Gastrocnemius medialis (tissue), 4 donors: ENCODE results near the gene SPOCD1. TPM values are rescaled to one million over a fixed set of nuclear protein-coding genes. Genes with fewer than 3 reads are reported as not detected.

Source experiments
- ATAC-seq, 2 donors: fragments of 150-250 bp; one replicate each; pipeline ENCODE4 v1.9.1; 2016
- DNase-seq, 2 donors: peaks; one replicate each; pipeline ENCODE4 v3.0.0-alpha.2; 2019
- H3K27ac ChIP-seq, 4 donors: fragments of 200-600 bp; sonication (generic); 1 replicate in 1 of 4; 2 replicates in 3 of 4; pipeline ENCODE4 v1.5.1; 2016 to 2018; ENCODE audit warnings: mild to moderate bottlenecking in 2 of 4, moderate library complexity in 1 of 4
- H3K27me3 ChIP-seq, 3 donors: fragments of 200-600 bp; sonication (generic) in 2 of 3; 1 replicate in 1 of 3; 2 replicates in 2 of 3; pipeline versions ENCODE4 v1.5.1 to v1.6.0; 2016 to 2019; ENCODE audit warnings: mild to moderate bottlenecking in 1 of 3, moderate library complexity in 1 of 3
- H3K36me3 ChIP-seq, 2 donors: fragments of 200-600 bp; sonication (generic) in 1 of 2; one replicate each; pipeline ENCODE4 v1.5.1; 2017 to 2018
- H3K4me1 ChIP-seq, 2 donors: fragments of 200-600 bp; sonication (generic) in 1 of 2; one replicate each; pipeline ENCODE4 v1.5.1; 2016 to 2017; ENCODE audit warnings: mild to moderate bottlenecking in 2 of 2
- H3K4me3 ChIP-seq, 4 donors: fragments of 200-600 bp; sonication (generic) in 3 of 4; 1 replicate in 1 of 4; 2 replicates in 3 of 4; pipeline ENCODE4 v1.5.1; 2016 to 2019; ENCODE audit warnings: mild to moderate bottlenecking in 2 of 4
- H3K9me3 ChIP-seq, 3 donors: fragments of 200-600 bp; sonication (generic) in 2 of 3; 1 replicate in 1 of 3; 2 replicates in 2 of 3; pipeline ENCODE4 v1.5.1; 2016 to 2019
- POLR2A ChIP-seq, 2 donors: fragments of 450-650 bp; IDR thresholded peaks; one replicate each; pipeline ENCODE4 v1.6.1; 2017; ENCODE audit warnings: antibody characterized with exemption in 2 of 2, mild to moderate bottlenecking in 2 of 2, moderate library complexity in 2 of 2
- in situ Hi-C, 4 donors: fragments of 200-750 bp; cut with MboI; loops; one replicate each; pipeline versions ENCODE4 v1.15.0 to v1.8.0; 2017; ENCODE audit warnings: low sequenced_read_pairs in 4 of 4
- intact Hi-C: fragments of 100-400 bp; cut with DNase I; formaldehyde crosslinking; loops from one replicate; pipeline ENCODE4 v1.15.1; 2023; ENCODE audit warnings: low total_unique reads
- total RNA-seq, 4 donors: library from RNA; depleted of rRNA; stranded (reverse); fragments of >200 nt; gene quantifications; one replicate each; pipeline versions ENCODE4 v1.1.0 to v1.2.3, GENCODE V29; 2016
- TF ChIP-seq, protein P1 (sequence below), 5 experiments: fragments of 450-650 bp in 3 of 5; fragments of 200-600 bp in 2 of 5; sonication (generic) in 2 of 5; IDR thresholded peaks in 4 of 5; conservative IDR thresholded peaks in 1 of 5; 1 replicate in 4 of 5; 2 replicates in 1 of 5; pipeline ENCODE4 v1.5.1; 2016 to 2019; ENCODE audit warnings: antibody characterized with exemption in 5 of 5, mild to moderate bottlenecking in 3 of 5, moderate library complexity in 3 of 5

SPOCD1 gene
- total RNA-seq, 4 donors from 2014 or later: not detected

GRCh38 chr1:31830065-31830464, 14.2 kb upstream of the SPOCD1 start:
- no peak for TF ChIP-seq POLR2A (IDR thresholded peaks at IDR 0.05)
- TF ChIP-seq, protein P1, sequence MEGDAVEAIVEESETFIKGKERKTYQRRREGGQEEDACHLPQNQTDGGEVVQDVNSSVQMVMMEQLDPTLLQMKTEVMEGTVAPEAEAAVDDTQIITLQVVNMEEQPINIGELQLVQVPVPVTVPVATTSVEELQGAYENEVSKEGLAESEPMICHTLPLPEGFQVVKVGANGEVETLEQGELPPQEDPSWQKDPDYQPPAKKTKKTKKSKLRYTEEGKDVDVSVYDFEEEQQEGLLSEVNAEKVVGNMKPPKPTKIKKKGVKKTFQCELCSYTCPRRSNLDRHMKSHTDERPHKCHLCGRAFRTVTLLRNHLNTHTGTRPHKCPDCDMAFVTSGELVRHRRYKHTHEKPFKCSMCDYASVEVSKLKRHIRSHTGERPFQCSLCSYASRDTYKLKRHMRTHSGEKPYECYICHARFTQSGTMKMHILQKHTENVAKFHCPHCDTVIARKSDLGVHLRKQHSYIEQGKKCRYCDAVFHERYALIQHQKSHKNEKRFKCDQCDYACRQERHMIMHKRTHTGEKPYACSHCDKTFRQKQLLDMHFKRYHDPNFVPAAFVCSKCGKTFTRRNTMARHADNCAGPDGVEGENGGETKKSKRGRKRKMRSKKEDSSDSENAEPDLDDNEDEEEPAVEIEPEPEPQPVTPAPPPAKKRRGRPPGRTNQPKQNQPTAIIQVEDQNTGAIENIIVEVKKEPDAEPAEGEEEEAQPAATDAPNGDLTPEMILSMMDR (IDR thresholded peaks at IDR 0.05 in 4 of 5, conservative IDR thresholded peaks at IDR 0.05 in 1 of 5): no peak
- Histone ChIP-seq H3K27me3 (no peaks in the 10 kb centered on the region), H3K27ac (no peak overlapping the region), H3K9me3 (no peaks in the 10 kb centered on the region), H3K4me1 (no peaks in the 10 kb centered on the region), H3K36me3 (no peaks in the 10 kb centered on the region), H3K4me3 (no peak overlapping the region)
- ATAC-seq (no peak), DNase-seq (no peak)
- intact Hi-C loops (no loop called here), in situ Hi-C loops (loop anchor here in 1 of 4 donors (10.0 kb wide), 1 partner anchor 135 kb away; no protein-coding TSS in a partner anchor)

DNA sequence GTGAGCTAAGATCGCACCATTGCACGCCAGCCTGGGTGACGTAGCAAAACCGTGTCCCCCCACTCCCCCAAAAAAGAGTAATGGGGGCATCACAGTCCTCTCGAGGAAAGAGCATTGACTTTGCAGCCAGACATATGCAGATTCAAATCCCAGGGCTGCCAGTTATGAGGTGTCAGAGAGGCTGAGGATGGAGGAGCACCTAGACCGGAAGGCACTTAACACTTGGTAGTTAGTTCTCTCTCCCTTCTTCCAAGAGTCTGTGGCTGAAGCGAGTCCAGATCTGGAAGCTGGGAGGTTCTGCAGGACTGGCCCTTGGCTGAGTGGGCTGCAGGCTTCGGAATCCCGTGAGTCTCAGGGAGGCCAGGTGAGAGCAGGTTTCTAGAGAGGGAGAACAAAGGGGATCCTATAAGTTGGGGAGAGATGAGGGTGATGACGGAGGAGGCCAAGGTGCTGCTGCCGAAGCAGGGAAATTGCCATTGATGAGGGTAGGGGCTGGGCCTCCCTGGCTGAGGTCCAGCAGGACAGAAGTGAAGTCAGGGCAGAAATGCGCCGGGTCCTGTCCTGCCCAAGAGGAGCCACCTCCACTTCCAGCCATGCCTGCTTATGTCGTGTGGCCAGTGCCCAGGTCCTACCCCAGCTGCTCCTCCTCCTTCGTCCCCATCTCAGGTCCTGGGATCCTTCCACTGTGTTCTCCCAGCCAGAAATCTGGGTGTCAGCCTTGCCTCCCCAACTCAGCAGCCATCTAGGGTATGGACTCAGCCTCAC, 13.3 kb upstream of the SPOCD1 start:
- Histone ChIP-seq H3K36me3 (no peaks in the 10 kb centered on the region), H3K27me3 (no peaks in the 10 kb centered on the region), H3K4me1 (no peaks in the 10 kb centered on the region), H3K27ac (no peak overlapping the region), H3K4me3 (no peak overlapping the region), H3K9me3 (no peaks in the 10 kb centered on the region)
- in situ Hi-C loops (no loop called here), intact Hi-C loops (no loop called here)
- DNase-seq: no peak
- TF ChIP-seq POLR2A (IDR thresholded peaks at IDR 0.05): no peak
- TF ChIP-seq, protein P1 (IDR thresholded peaks at IDR 0.05 in 4 of 5, conservative IDR thresholded peaks at IDR 0.05 in 1 of 5): no peak
- ATAC-seq: no peak

DNA sequence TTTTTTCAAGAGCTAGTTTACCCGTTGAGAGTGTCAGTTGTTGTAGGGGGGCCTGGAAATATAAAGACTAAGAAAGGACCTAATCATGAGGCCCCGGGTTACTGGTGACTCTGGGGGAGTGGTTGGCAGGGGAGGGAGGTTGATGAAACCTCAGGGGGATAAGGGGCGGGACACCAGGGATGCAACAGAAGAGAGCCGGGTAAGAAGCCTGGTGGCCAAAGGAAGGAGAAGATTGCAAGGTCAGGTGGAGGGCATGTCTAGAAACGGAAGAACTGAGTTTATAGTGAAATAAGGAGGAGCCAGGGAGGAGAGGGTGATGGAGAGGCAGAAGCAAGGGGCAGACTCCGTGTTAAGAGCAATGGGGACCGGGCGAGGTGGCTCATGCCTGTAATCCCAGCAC, 12.5 kb upstream of the SPOCD1 start:
- no peaks in the 10 kb centered on the region for H3K4me1 ChIP-seq
- intact Hi-C loops (no loop called here), in situ Hi-C loops (no loop called here)
- no peaks in the 10 kb centered on the region for H3K27me3 ChIP-seq
- TF ChIP-seq, protein P1 (IDR thresholded peaks at IDR 0.05 in 4 of 5, conservative IDR thresholded peaks at IDR 0.05 in 1 of 5): no peak
- TF ChIP-seq POLR2A (IDR thresholded peaks at IDR 0.05): no peak
- no peak for DNase-seq
- no peak overlapping the region for H3K27ac ChIP-seq
- no peaks in the 10 kb centered on the region for H3K9me3 ChIP-seq
- ATAC-seq: no peak
- H3K36me3 ChIP-seq: no peaks in the 10 kb centered on the region
- H3K4me3 ChIP-seq: no peak overlapping the region

DNA sequence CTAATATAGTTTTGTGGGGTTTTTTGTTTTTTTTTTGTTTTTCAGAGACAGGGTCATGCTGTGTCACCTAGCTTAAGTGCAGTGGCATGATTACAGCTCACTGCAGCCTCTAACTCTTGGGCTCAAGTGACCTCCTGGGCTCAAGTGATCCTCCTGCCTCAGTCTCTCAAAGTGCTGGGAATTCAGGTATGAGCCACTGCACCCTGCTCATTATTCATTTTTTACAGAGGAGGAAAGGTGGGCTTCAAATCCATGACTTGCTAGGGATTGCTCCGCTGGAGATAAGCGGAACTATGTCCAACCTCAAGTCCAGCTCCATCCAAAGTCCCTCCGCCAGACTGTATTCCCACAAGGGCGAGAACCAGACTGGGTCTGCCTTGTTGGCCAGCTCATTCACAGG, 8.0 kb upstream of the SPOCD1 start:
- Histone ChIP-seq H3K36me3 (no peaks in the 10 kb centered on the region), H3K9me3 (no peaks in the 10 kb centered on the region), H3K4me3 (no peak overlapping the region), H3K27ac (no peak overlapping the region), H3K27me3 (no peaks in the 10 kb centered on the region), H3K4me1 (no peaks in the 10 kb centered on the region)
- in situ Hi-C loops (loop anchor here in 1 of 4 donors (25.0 kb wide), 1 partner anchor 139 kb away; no protein-coding TSS in a partner anchor), intact Hi-C loops (no loop called here)
- ATAC-seq: no peak
- no peak for DNase-seq
- TF ChIP-seq POLR2A (IDR thresholded peaks at IDR 0.05): no peak
- TF ChIP-seq, protein P1 (IDR thresholded peaks at IDR 0.05 in 4 of 5, conservative IDR thresholded peaks at IDR 0.05 in 1 of 5): no peak
